ENCODE measurements around the gene EYS. TPM values are rescaled to one million over a fixed set of nuclear protein-coding genes. Genes with fewer than 3 reads are reported as not detected.

The EYS gene
- total and polyA plus RNA-seq, 2 of the 13 experiments (the other 11 are each of a cell fraction or from before 2014, with no cell fraction given) = 0.04 to 0.07 TPM

DNA sequence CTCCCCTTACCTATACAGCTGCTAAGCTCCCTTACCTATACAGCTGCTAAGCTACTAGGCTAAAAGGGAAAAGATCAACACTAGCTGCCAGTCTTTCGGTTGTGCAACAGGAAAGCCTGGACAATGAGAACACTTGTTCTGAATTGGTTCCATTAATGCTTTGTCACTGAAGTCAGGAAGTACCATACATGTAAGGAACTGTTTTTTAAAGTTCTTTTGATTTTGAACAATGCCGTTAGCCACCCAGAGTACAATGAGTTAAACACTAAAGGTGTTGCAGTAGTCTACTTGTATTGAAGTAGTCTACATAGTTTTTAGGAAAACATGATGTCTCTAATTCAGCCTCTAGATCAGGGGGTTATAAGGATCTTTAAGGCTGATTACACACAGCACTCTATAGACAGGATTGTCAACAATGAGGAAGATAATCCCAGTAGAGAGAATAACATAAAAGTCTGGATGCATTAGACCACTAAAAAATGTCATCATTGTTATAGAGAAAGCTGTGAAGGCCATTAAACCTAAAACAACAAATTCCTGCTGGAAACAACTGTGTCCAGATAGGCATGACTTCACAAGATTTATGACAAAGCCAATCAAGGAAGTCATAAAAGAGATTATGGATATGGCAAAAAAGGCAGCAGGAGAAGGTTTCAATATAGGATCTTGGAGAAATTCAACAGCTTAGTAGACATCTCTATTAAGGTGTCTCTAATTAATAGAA, 1765.1 kb downstream of the EYS start:
- H3K27ac ChIP-seq (ENCODE audit: extremely low read length, insufficient read depth, low read length) = peak overlapping the region; percentile 35
- peak; percentile 65 for TF ChIP-seq KAT8 (CRISPR knock-in tag; IDR thresholded peaks at IDR 0.05)
- no peak for TF ChIP-seq PHF20 (CRISPR knock-in tag; IDR thresholded peaks at IDR 0.05)
- TF ChIP-seq ZNF720 (CRISPR knock-in tag; IDR thresholded peaks at IDR 0.05) = no peak
- no peak for TF ChIP-seq JDP2 (CRISPR knock-in tag; IDR thresholded peaks at IDR 0.05; ENCODE audit: borderline replicate concordance)
- TF ChIP-seq ZBTB42 (CRISPR knock-in tag; IDR thresholded peaks at IDR 0.05) = no peak
- no peak for TF ChIP-seq MTF1 (CRISPR knock-in tag; IDR thresholded peaks at IDR 0.05)
- no peak for TF ChIP-seq PREB (CRISPR knock-in tag; IDR thresholded peaks at IDR 0.05)
- TF ChIP-seq MZF1 (CRISPR knock-in tag; IDR thresholded peaks at IDR 0.05; ENCODE audit: borderline replicate concordance) = no peak
- TF ChIP-seq, protein P1, sequence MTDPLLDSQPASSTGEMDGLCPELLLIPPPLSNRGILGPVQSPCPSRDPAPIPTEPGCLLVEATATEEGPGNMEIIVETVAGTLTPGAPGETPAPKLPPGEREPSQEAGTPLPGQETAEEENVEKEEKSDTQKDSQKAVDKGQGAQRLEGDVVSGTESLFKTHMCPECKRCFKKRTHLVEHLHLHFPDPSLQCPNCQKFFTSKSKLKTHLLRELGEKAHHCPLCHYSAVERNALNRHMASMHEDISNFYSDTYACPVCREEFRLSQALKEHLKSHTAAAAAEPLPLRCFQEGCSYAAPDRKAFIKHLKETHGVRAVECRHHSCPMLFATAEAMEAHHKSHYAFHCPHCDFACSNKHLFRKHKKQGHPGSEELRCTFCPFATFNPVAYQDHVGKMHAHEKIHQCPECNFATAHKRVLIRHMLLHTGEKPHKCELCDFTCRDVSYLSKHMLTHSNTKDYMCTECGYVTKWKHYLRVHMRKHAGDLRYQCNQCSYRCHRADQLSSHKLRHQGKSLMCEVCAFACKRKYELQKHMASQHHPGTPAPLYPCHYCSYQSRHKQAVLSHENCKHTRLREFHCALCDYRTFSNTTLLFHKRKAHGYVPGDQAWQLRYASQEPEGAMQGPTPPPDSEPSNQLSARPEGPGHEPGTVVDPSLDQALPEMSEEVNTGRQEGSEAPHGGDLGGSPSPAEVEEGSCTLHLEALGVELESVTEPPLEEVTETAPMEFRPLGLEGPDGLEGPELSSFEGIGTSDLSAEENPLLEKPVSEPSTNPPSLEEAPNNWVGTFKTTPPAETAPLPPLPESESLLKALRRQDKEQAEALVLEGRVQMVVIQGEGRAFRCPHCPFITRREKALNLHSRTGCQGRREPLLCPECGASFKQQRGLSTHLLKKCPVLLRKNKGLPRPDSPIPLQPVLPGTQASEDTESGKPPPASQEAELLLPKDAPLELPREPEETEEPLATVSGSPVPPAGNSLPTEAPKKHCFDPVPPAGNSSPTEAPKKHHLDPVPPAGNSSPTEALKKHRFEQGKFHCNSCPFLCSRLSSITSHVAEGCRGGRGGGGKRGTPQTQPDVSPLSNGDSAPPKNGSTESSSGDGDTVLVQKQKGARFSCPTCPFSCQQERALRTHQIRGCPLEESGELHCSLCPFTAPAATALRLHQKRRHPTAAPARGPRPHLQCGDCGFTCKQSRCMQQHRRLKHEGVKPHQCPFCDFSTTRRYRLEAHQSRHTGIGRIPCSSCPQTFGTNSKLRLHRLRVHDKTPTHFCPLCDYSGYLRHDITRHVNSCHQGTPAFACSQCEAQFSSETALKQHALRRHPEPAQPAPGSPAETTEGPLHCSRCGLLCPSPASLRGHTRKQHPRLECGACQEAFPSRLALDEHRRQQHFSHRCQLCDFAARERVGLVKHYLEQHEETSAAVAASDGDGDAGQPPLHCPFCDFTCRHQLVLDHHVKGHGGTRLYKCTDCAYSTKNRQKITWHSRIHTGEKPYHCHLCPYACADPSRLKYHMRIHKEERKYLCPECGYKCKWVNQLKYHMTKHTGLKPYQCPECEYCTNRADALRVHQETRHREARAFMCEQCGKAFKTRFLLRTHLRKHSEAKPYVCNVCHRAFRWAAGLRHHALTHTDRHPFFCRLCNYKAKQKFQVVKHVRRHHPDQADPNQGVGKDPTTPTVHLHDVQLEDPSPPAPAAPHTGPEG (CRISPR knock-in tag; IDR thresholded peaks at IDR 0.05) = no peak
- TF ChIP-seq ZNF180 (CRISPR knock-in tag; IDR thresholded peaks at IDR 0.05; ENCODE audit: borderline replicate concordance, low read depth) = no peak
- no peak for TF ChIP-seq PRDM15 (CRISPR knock-in tag; IDR thresholded peaks at IDR 0.05)
- no peak for TF ChIP-seq ZIK1 (CRISPR knock-in tag; IDR thresholded peaks at IDR 0.05; ENCODE audit: borderline replicate concordance, low read depth)
- TF ChIP-seq ZNF264 (CRISPR knock-in tag; IDR thresholded peaks at IDR 0.05) = no peak; the same call in 1 of the 2 replicates
- no peak for TF ChIP-seq CENPT (CRISPR knock-in tag; IDR thresholded peaks at IDR 0.05; ENCODE audit: low read depth)

More for the DNA sequence above, 1765.1 kb downstream of the EYS start:
- no peak overlapping the region for H3K4me3 ChIP-seq (replicated peaks in 1 of 3; ENCODE audit: insufficient read depth in 1 of 3, low read depth in 2 of 3, low read length in 3 of 3)
- no peaks in the 10 kb centered on the region for H3K27me3 ChIP-seq (ENCODE audit: control insufficient read depth in 1 of 2, insufficient read depth in 2 of 2, low read length in 2 of 2)
- in situ Hi-C loops (cut with HindIII; ENCODE audit: extremely low pct_ligation_motif_present, low pct_unique_long_range_greater_than_20kb) = no loop called here
- 2% methylated on average over 2 of the region's 2 CpGs for WGBS (ENCODE audit: low lambda C conversion rate)
- no peak overlapping the region for H2AFZ ChIP-seq (ENCODE audit: low read length)
- no TSS peak for BruUV-seq (replicated peaks)
- no peaks in the 10 kb centered on the region for H3K79me2 ChIP-seq (ENCODE audit: insufficient read depth, low read length)
- H3K4me1 ChIP-seq (ENCODE audit: insufficient read depth, low read length) = peaks cover 29% of the 10 kb centered on the region
- DNase-seq (ENCODE audit: low spot score) (peak; percentile 94), FAIRE-seq (peak; percentile 81), ATAC-seq (peak; percentile 99)
- H3K9ac ChIP-seq (ENCODE audit: insufficient read depth, low read depth, low read length) = no peak overlapping the region
- H4K20me1 ChIP-seq (ENCODE audit: insufficient read depth, low read length) = no peaks in the 10 kb centered on the region
- no peaks in the 10 kb centered on the region for H3K36me3 ChIP-seq (replicated peaks in 1 of 2; ENCODE audit: control insufficient read depth in 1 of 2, insufficient read depth in 2 of 2, low read length in 2 of 2)
- H3K4me2 ChIP-seq (ENCODE audit: low read depth, low read length) = peak overlapping the region; percentile 47
- ChIA-PET CTCF (ENCODE audit: low intra/inter-chr PET ratio, low total read pairs) (no interaction called here), POLR2A (no interaction called here)
- no peaks in the 10 kb centered on the region for H3K9me3 ChIP-seq (ENCODE audit: low read length)
- intact Hi-C loops (cut with micrococcal nuclease; ENCODE audit: unreplicated experiment) = loop anchor here (1.0 to 2.0 kb wide), 2 partner anchors 19 to 359 kb away; no protein-coding TSS in a partner anchor

Data from HepG2 (cell line).